ENCODE measurements around the gene CACNG5. TPM values are rescaled to one million over a fixed set of nuclear protein-coding genes. Genes with fewer than 3 reads are reported as not detected.

CACNG5 gene
- total RNA-seq, 1 donor from 2014 or later: not detected

GRCh38 chr17:66934040-66934439 is 99.1 kb downstream of the CACNG5 start:
- DNase-seq (ENCODE audit: extremely low spot score, unreplicated experiment): no peak
- H3K9me3 Mint-ChIP-seq (ENCODE audit: unreplicated experiment): peaks cover 21% of the 10 kb centered on the region
- no peak overlapping the region for H3K27ac Mint-ChIP-seq (ENCODE audit: unreplicated experiment)
- H3K4me3 Mint-ChIP-seq (ENCODE audit: unreplicated experiment): no peak overlapping the region
- no peak for TF ChIP-seq CTCF (IDR thresholded peaks at IDR 0.05)
- peaks cover 2% of the 10 kb centered on the region for H3K4me1 Mint-ChIP-seq (ENCODE audit: unreplicated experiment)
- H3K27me3 Mint-ChIP-seq (ENCODE audit: unreplicated experiment): peaks cover 7% of the 10 kb centered on the region
- H3K36me3 Mint-ChIP-seq (ENCODE audit: unreplicated experiment): no peaks in the 10 kb centered on the region

Small RNAs within 50 kb of the gene (microRNA-seq; reads per million reads assigned to microRNA genes)
- not detected for gene MIR634 (ENCODE audit: unreplicated experiment)

Other genes starting within 250 kb of the CACNG5 start
- 5.6 TPM in 2 replicates for gene CACNG4, start 129.6 kb downstream of the CACNG5 start, total RNA-seq
- not detected in 2 replicates for gene CACNG1, start 209.4 kb downstream of the CACNG5 start, total RNA-seq

Measured in osteocyte (in vitro differentiated cells).